Testis (tissue), 2 donors: ENCODE measurements around the gene CERT1.

Experiments
- POLR2A ChIP-seq: fragments of 450-650 bp; IDR thresholded peaks from one replicate; pipeline ENCODE4 v1.6.1; 2017; ENCODE audit warnings: antibody characterized with exemption, mild to moderate bottlenecking, moderate library complexity
- TF ChIP-seq, protein P1 (sequence below), 3 experiments: fragments of 450-650 bp in 2 of 3; fragments of 200-600 bp in 1 of 3; sonication (generic) in 1 of 3; IDR thresholded peaks; one replicate each; pipeline ENCODE4 v1.5.1; 2016 to 2019; ENCODE audit warnings: antibody characterized with exemption in 3 of 3, mild to moderate bottlenecking in 2 of 3, moderate library complexity in 1 of 3

DNA sequence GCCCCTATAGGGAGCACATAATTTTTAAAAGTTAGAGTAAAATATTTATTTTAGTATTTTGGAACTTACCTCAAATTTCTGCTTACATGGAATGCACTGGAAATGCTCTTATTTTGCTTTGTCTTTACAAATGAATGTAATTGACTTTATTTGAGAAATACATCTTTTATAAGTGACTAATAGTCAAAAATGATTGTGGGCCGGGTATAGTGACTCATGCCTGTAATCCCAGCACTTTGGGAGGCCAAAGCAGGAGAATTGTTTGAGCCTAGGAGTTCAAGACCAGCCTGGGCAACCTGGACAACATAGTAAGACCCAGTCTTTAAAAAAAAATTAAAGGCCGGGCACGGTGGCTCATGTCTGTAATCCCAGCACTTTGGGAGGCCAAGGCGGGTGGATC is 168.6 kb downstream of the CERT1 start:
- TF ChIP-seq, protein P1, sequence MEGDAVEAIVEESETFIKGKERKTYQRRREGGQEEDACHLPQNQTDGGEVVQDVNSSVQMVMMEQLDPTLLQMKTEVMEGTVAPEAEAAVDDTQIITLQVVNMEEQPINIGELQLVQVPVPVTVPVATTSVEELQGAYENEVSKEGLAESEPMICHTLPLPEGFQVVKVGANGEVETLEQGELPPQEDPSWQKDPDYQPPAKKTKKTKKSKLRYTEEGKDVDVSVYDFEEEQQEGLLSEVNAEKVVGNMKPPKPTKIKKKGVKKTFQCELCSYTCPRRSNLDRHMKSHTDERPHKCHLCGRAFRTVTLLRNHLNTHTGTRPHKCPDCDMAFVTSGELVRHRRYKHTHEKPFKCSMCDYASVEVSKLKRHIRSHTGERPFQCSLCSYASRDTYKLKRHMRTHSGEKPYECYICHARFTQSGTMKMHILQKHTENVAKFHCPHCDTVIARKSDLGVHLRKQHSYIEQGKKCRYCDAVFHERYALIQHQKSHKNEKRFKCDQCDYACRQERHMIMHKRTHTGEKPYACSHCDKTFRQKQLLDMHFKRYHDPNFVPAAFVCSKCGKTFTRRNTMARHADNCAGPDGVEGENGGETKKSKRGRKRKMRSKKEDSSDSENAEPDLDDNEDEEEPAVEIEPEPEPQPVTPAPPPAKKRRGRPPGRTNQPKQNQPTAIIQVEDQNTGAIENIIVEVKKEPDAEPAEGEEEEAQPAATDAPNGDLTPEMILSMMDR (IDR thresholded peaks at IDR 0.05) = no peak
- no peak for TF ChIP-seq POLR2A
